CD4-positive, CD25-positive, alpha-beta regulatory T cell (primary cell): ENCODE data around the gene TADA3. TPM values are rescaled to one million over a fixed set of nuclear protein-coding genes. Genes with fewer than 3 reads are reported as not detected.

Source experiments
- ATAC-seq, 2 donors: fragments of 150-1000 bp; cut with Tn5 transposase; one replicate each; pipeline ENCODE4 v1.10.0; 2021; ENCODE audit warnings: low read depth in 2 of 2, moderate number of reproducible peaks in 2 of 2, moderate library complexity in 1 of 2
- DNase-seq, 3 donors: peaks; one replicate each; pipeline versions ENCODE4 v3.0.0 to v3.0.0-alpha.2; 2012 to 2022; ENCODE audit warnings: mixed read lengths in 1 of 3
- H3K27ac ChIP-seq: one replicate; pipeline ENCODE4 v1.7.0; 2013; ENCODE audit warnings: mild to moderate bottlenecking, low read length; ENCODE audit not compliant: insufficient read depth, poor library complexity, severe bottlenecking
- H3K27me3 ChIP-seq: one replicate; pipeline ENCODE4 v1.7.0; 2013; ENCODE audit warnings: low read length; ENCODE audit not compliant: control insufficient read depth, insufficient read depth
- H3K36me3 ChIP-seq: one replicate; pipeline ENCODE4 v1.7.0; 2013; ENCODE audit warnings: mild to moderate bottlenecking, low read length, moderate library complexity; ENCODE audit not compliant: control insufficient read depth, insufficient read depth
- H3K4me1 ChIP-seq: 2 replicates; pipeline ENCODE4 v1.7.0; 2013; ENCODE audit warnings: mild to moderate bottlenecking, low read length; ENCODE audit not compliant: insufficient read depth, control insufficient read depth, poor library complexity, severe bottlenecking
- H3K4me3 ChIP-seq: one replicate; pipeline ENCODE4 v1.7.0; 2013; ENCODE audit warnings: low read depth, mild to moderate bottlenecking, low read length, moderate library complexity
- H3K9me3 ChIP-seq, 2 experiments: 1 replicate in 1 of 2; 2 replicates in 1 of 2; pipeline ENCODE4 v1.7.0; 2013; ENCODE audit warnings: low read length in 2 of 2, mild to moderate bottlenecking in 1 of 2, moderate library complexity in 1 of 2; ENCODE audit not compliant: control insufficient read depth in 2 of 2
- H3K27ac Mint-ChIP-seq, 3 donors: one replicate each; pipeline ENCODE4 v1.8.0; 2020 to 2022; ENCODE audit warnings: mild to moderate bottlenecking in 3 of 3, mixed read lengths in 3 of 3, moderate library complexity in 2 of 3
- H3K27me3 Mint-ChIP-seq: one replicate; pipeline ENCODE4 v1.8.0; 2022; ENCODE audit warnings: mild to moderate bottlenecking, mixed read lengths
- H3K36me3 Mint-ChIP-seq: one replicate; pipeline ENCODE4 v1.8.0; 2020; ENCODE audit warnings: mixed read lengths
- H3K4me1 Mint-ChIP-seq, 4 donors: one replicate each; pipeline ENCODE4 v1.8.0; 2020 to 2022; ENCODE audit warnings: mixed read lengths in 4 of 4, mild to moderate bottlenecking in 1 of 4
- H3K4me3 Mint-ChIP-seq, 4 donors: one replicate each; pipeline ENCODE4 v1.8.0; 2020 to 2022; ENCODE audit warnings: mild to moderate bottlenecking in 4 of 4, mixed read lengths in 4 of 4, moderate library complexity in 3 of 4
- H3K9me3 Mint-ChIP-seq, 7 donors: one replicate each; pipeline ENCODE4 v1.8.0; 2020 to 2022; ENCODE audit warnings: mixed read lengths in 7 of 7, mild to moderate bottlenecking in 3 of 7, moderate library complexity in 2 of 7
- polyA plus RNA-seq, 4 donors: library from polyadenylated mRNA; unstranded; fragments of 300-500 nt; fragmentation: Illumina TruSeq; gene quantifications; one replicate each; pipeline ENCODE4 v1.2.3, GENCODE V29; 2021
- total RNA-seq: library from RNA; stranded (reverse); gene quantifications from one replicate; pipeline ENCODE4 v1.2.3, GENCODE V29; 2022

TADA3 gene
- total and polyA plus RNA-seq, 5 donors from 2014 or later = 44.7 to 69.0 (median 59.8) TPM

- Mint-ChIP-seq H3K4me3 (peak overlapping the region; percentile 29 to 99 (median 66)), H3K36me3 (peaks cover 41% of the 10 kb centered on the region), H3K4me1 (peaks cover 7 to 38% (median 26%) of the 10 kb centered on the region in 4 donors), H3K27ac (no peak overlapping the region), H3K9me3 (no peaks in the 10 kb centered on the region), H3K27me3 (no peaks in the 10 kb centered on the region)
- Histone ChIP-seq H3K4me3 (no peak overlapping the region), H3K27ac (no peak overlapping the region), H3K9me3 (no peaks in the 10 kb centered on the region), H3K27me3 (no peaks in the 10 kb centered on the region), H3K36me3 (peaks cover 57% of the 10 kb centered on the region), H3K4me1 (peaks cover 27% of the 10 kb centered on the region)
- no peak for ATAC-seq
- DNase-seq = no peak
Observed at GRCh38 chr3:9748031-9748430, 44.2 kb downstream of the TADA3 start.

DNA sequence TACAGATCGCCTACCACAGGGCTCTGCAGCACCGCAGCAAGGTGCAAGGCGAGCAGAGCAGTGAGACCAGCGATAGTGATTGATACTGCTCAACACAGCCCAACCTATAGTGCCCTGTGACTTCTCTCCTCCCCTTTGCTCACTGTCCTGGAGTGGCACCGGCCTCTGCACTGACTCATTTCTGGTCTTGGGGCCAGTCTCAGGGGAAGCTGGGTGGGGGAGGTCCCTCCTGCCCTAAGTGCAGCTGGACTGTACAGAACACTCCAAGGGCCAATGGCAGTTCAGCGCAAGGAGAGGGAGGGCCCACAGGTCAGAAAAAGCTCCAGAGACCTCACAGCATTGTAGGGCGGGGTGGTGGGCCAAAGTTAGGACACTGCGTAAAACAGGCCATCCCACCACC is 45.0 kb downstream of the TADA3 start:
- H3K4me3 Mint-ChIP-seq = peak overlapping the region in 2 of 4 donors; percentile 43 to 88

DNA sequence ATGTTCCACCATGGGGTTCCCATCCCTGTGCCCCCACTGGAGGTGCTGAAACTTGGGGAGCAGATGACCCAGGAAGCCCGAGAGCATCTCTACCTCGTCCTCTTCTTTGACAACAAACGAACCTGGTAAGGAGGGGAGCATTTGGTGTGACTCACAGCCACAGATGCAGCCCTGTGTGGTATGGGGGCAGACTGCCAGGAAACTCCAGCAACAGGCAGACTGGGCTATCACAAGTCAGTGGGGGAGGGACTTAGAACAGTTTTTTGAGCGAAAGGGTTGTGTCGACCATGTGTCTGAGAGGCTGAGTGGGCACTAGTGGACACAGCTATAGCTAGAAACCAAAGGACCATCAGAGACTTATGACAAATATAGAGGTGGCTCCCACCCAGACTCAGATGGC is 45.9 kb downstream of the TADA3 start:
- DNase-seq (no peak), ATAC-seq (no peak)
- Mint-ChIP-seq H3K36me3 (peaks cover 38% of the 10 kb centered on the region), H3K27me3 (no peaks in the 10 kb centered on the region), H3K27ac (peak overlapping the region in 1 of 3 donors; percentile 32), H3K4me3 (peak overlapping the region in 2 of 4 donors; percentile 4 to 39), H3K9me3 (no peaks in the 10 kb centered on the region), H3K4me1 (peaks cover 7 to 25% (median 16%) of the 10 kb centered on the region in 4 donors)
- Histone ChIP-seq H3K36me3 (peaks cover 62% of the 10 kb centered on the region), H3K4me1 (peaks cover 19% of the 10 kb centered on the region), H3K9me3 (no peaks in the 10 kb centered on the region), H3K4me3 (no peak overlapping the region), H3K27ac (no peak overlapping the region), H3K27me3 (no peaks in the 10 kb centered on the region)

More for the DNA sequence above, 45.0 kb downstream of the TADA3 start:
- Histone ChIP-seq H3K27ac (no peak overlapping the region), H3K36me3 (peaks cover 62% of the 10 kb centered on the region), H3K9me3 (no peaks in the 10 kb centered on the region), H3K4me1 (peaks cover 27% of the 10 kb centered on the region), H3K27me3 (no peaks in the 10 kb centered on the region), H3K4me3 (no peak overlapping the region)
- DNase-seq (no peak), ATAC-seq (no peak)
- Mint-ChIP-seq H3K36me3 (peaks cover 41% of the 10 kb centered on the region), H3K27me3 (no peaks in the 10 kb centered on the region), H3K4me1 (peaks cover 7 to 35% (median 25%) of the 10 kb centered on the region in 4 donors), H3K9me3 (no peaks in the 10 kb centered on the region), H3K27ac (no peak overlapping the region)

GRCh38 chr3:9745521-9745920 is 46.8 kb downstream of the TADA3 start:
- Histone ChIP-seq H3K4me1 (peaks cover 10% of the 10 kb centered on the region), H3K27me3 (no peaks in the 10 kb centered on the region), H3K36me3 (peaks cover 69% of the 10 kb centered on the region), H3K27ac (no peak overlapping the region), H3K4me3 (no peak overlapping the region), H3K9me3 (no peaks in the 10 kb centered on the region)
- no peak overlapping the region for H3K4me3 Mint-ChIP-seq
- H3K36me3 Mint-ChIP-seq = peaks cover 40% of the 10 kb centered on the region
- peaks cover 3 to 17% (median 10%) of the 10 kb centered on the region in 4 donors for H3K4me1 Mint-ChIP-seq
- H3K27ac Mint-ChIP-seq = no peak overlapping the region
- H3K9me3 Mint-ChIP-seq = no peaks in the 10 kb centered on the region
- no peaks in the 10 kb centered on the region for H3K27me3 Mint-ChIP-seq
- DNase-seq (no peak), ATAC-seq (no peak)

DNA sequence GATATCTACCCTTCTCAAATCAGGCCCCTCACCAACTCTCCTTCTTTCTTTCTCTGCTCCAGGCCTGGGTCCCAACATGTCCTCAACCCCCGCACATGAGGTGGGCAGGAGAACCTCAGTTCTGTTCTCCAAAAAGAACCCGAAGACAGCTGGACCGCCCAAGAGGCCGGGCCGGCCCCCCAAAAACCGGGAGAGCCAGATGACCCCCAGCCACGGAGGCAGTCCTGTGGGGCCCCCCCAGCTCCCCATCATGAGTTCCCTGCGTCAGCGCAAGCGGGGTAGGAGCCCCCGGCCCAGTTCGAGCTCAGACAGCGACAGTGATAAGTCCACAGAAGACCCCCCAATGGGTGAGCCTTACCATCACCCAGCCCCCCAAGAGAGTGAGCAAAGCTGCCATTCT is 48.1 kb downstream of the TADA3 start:
- no peak for ATAC-seq
- H3K36me3 Mint-ChIP-seq = peaks cover 46% of the 10 kb centered on the region
- H3K9me3 Mint-ChIP-seq = no peaks in the 10 kb centered on the region

GRCh38 chr3:9743548-9743947 is 48.7 kb downstream of the TADA3 start:
- no peak overlapping the region for H3K27ac Mint-ChIP-seq
- H3K9me3 Mint-ChIP-seq = no peaks in the 10 kb centered on the region
- no peaks in the 10 kb centered on the region for H3K9me3 ChIP-seq

More for the DNA sequence above, 48.1 kb downstream of the TADA3 start:
- H3K27ac ChIP-seq = no peak overlapping the region
- Mint-ChIP-seq H3K27me3 (no peaks in the 10 kb centered on the region), H3K4me3 (no peak overlapping the region), H3K27ac (no peak overlapping the region), H3K4me1 (peaks cover 0 to 10% (median 3%) of the 10 kb centered on the region in 4 donors)
- H3K27me3 ChIP-seq = no peaks in the 10 kb centered on the region
- H3K9me3 ChIP-seq = no peaks in the 10 kb centered on the region
- no peak overlapping the region for H3K4me3 ChIP-seq
- DNase-seq = no peak
- peaks cover 83% of the 10 kb centered on the region for H3K36me3 ChIP-seq
- H3K4me1 ChIP-seq = peaks cover 2% of the 10 kb centered on the region

GRCh38 chr3:9742560-9742959 is 49.7 kb downstream of the TADA3 start:
- H3K27me3 ChIP-seq = no peaks in the 10 kb centered on the region
- H3K36me3 ChIP-seq = peaks cover 99% of the 10 kb centered on the region
- no peak overlapping the region for H3K27ac ChIP-seq
- peaks cover 53% of the 10 kb centered on the region for H3K36me3 Mint-ChIP-seq
- H3K4me3 Mint-ChIP-seq = no peak overlapping the region
- ATAC-seq (no peak), DNase-seq (no peak)
- H3K4me1 Mint-ChIP-seq = peaks cover 0 to 8% (median 2%) of the 10 kb centered on the region in 4 donors
- no peaks in the 10 kb centered on the region for H3K9me3 ChIP-seq
- no peaks in the 10 kb centered on the region for H3K9me3 Mint-ChIP-seq
- H3K4me3 ChIP-seq = no peak overlapping the region
- no peaks in the 10 kb centered on the region for H3K4me1 ChIP-seq
- no peak overlapping the region for H3K27ac Mint-ChIP-seq
- H3K27me3 Mint-ChIP-seq = no peaks in the 10 kb centered on the region

More at GRCh38 chr3:9743548-9743947, 48.7 kb downstream of the TADA3 start:
- H3K4me1 ChIP-seq = no peaks in the 10 kb centered on the region
- Mint-ChIP-seq H3K4me1 (peaks cover 0 to 8% (median 2%) of the 10 kb centered on the region in 4 donors), H3K36me3 (peaks cover 52% of the 10 kb centered on the region), H3K27me3 (no peaks in the 10 kb centered on the region), H3K4me3 (no peak overlapping the region)
- H3K4me3 ChIP-seq = no peak overlapping the region
- H3K27ac ChIP-seq = no peak overlapping the region
- H3K36me3 ChIP-seq = peaks cover 89% of the 10 kb centered on the region
- ATAC-seq (no peak), DNase-seq (no peak)
- no peaks in the 10 kb centered on the region for H3K27me3 ChIP-seq

DNA sequence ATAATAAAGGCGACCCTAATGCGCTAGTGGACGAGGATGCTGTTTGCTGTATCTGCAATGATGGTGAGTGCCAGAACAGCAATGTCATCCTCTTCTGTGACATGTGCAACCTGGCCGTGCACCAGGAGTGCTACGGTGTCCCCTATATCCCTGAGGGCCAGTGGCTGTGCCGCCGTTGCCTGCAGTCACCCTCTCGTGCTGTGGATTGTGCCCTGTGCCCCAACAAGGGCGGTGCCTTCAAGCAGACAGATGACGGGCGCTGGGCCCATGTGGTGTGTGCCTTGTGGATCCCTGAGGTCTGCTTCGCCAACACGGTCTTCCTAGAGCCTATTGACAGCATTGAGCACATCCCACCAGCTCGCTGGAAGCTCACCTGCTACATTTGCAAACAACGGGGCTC is 53.1 kb downstream of the TADA3 start:
- peaks cover 38% of the 10 kb centered on the region for H3K36me3 Mint-ChIP-seq
- Histone ChIP-seq H3K27me3 (no peaks in the 10 kb centered on the region), H3K9me3 (no peaks in the 10 kb centered on the region), H3K36me3 (peaks cover 93% of the 10 kb centered on the region), H3K4me1 (peaks cover 3% of the 10 kb centered on the region), H3K4me3 (no peak overlapping the region), H3K27ac (no peak overlapping the region)
- DNase-seq (no peak), ATAC-seq (no peak)
- no peaks in the 10 kb centered on the region for H3K27me3 Mint-ChIP-seq
- H3K4me1 Mint-ChIP-seq = peaks cover 10 to 32% (median 23%) of the 10 kb centered on the region in 4 donors
- no peak overlapping the region for H3K27ac Mint-ChIP-seq
- H3K9me3 Mint-ChIP-seq = peaks cover 0 to 2% (median 0%) of the 10 kb centered on the region in 7 donors
- no peak overlapping the region for H3K4me3 Mint-ChIP-seq
